ENCODE data around the gene THTPA. TPM values are rescaled to one million over a fixed set of nuclear protein-coding genes. Genes with fewer than 3 reads are reported as not detected.

The THTPA gene
- total and polyA plus RNA-seq, 2 of the 13 experiments (the other 11 are each of a cell fraction or from before 2014, with no cell fraction given), result 7.4 to 8.7 TPM

- TF ChIP-seq FUBP1 (CRISPR knock-in tag; IDR thresholded peaks at IDR 0.05; ENCODE audit: borderline replicate concordance), result no peak
- no peak; the same call in 1 of the 2 replicates for TF ChIP-seq ZC3H4 (CRISPR knock-in tag; IDR thresholded peaks at IDR 0.05; ENCODE audit: borderline replicate concordance)
- TF ChIP-seq TAF15 (IDR thresholded peaks at IDR 0.05; ENCODE audit: low read depth, low read length, poor library complexity, severe bottlenecking), result no peak
- TF ChIP-seq ZFX (CRISPR knock-in tag; IDR thresholded peaks at IDR 0.05; ENCODE audit: low read depth), result peak; percentile 83
- TF ChIP-seq ZNF207 (IDR thresholded peaks at IDR 0.05; ENCODE audit: borderline replicate concordance), result no peak
- TF ChIP-seq ZFP91 (CRISPR knock-in tag; IDR thresholded peaks at IDR 0.05; ENCODE audit: borderline replicate concordance), result peak; percentile 74
- no peak for TF ChIP-seq ZFP62 (CRISPR knock-in tag; IDR thresholded peaks at IDR 0.05)
- TF ChIP-seq HINFP (CRISPR knock-in tag; IDR thresholded peaks at IDR 0.05; ENCODE audit: low read depth), result 0 out of 2 replicates have a peak, but pooled peaks have one; percentile 21
- no peak for TF ChIP-seq TERF1 (CRISPR knock-in tag; IDR thresholded peaks at IDR 0.05)
- TF ChIP-seq ZNF296 (CRISPR knock-in tag; conservative IDR thresholded peaks at IDR 0.05), result 0 out of 2 replicates have a peak, but pooled peaks have one; percentile 50
- TF ChIP-seq PAWR (CRISPR knock-in tag; IDR thresholded peaks at IDR 0.05; ENCODE audit: borderline replicate concordance), result no peak
- no peak for TF ChIP-seq ZNF382 (CRISPR knock-in tag; IDR thresholded peaks at IDR 0.05; ENCODE audit: borderline replicate concordance)
- no peak for TF ChIP-seq ZNF432 (CRISPR knock-in tag; IDR thresholded peaks at IDR 0.05; ENCODE audit: borderline replicate concordance)
- no peak for TF ChIP-seq GLMP (CRISPR knock-in tag; IDR thresholded peaks at IDR 0.05; ENCODE audit: borderline replicate concordance)
- peak; percentile 69 for TF ChIP-seq ZNF501 (CRISPR knock-in tag; IDR thresholded peaks at IDR 0.05)
- peak; percentile 91 for TF ChIP-seq TCF7 (IDR thresholded peaks at IDR 0.05; ENCODE audit: low read depth)
- no peak; the same call in 1 of the 2 replicates for TF ChIP-seq GTF2F1 (IDR thresholded peaks at IDR 0.05; ENCODE audit: low read length)
- no peak for TF ChIP-seq ZKSCAN5 (CRISPR knock-in tag; IDR thresholded peaks at IDR 0.05)
Measured at GRCh38 chr14:23602181-23603095, 46.4 kb downstream of the THTPA start (continued).

Measured in HepG2 (cell line).